OCI-M1 (cell line): ENCODE data around the gene FBXO30.

Experiments used
- DNase-seq: peaks from one replicate; lab custom pipeline; 2025; lab: John Stamatoyannopoulos, UW

FBXO30 gene

DNA sequence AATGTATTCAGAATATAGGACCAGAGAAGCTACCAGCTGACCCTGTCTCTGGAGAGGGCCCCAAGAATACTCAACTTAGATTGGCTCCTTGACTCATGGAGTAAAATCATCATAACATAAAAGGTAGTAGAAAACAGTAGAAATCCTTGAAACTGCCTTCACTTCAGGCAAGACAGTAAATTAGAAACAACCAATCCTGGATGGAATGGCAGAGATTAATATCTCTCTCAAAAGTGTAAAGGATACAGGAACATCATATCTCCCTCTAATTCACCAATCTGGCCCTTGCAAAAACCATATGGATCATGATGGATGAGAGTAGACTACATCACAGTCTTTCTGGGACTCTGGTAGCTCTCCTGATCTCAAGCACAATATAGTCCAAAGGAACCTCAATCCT is 58.9 kb downstream of the FBXO30 start:
- no peak for DNase-seq

GRCh38 chr6:145752638-145753037 is 62.0 kb downstream of the FBXO30 start:
- DNase-seq = no peak

- DNase-seq = peak; percentile 94
Observed at GRCh38 chr6:145749632-145750031, 65.0 kb downstream of the FBXO30 start.

GRCh38 chr6:145745861-145746260 is 68.7 kb downstream of the FBXO30 start:
- no peak for DNase-seq

- no peak for DNase-seq
Observed at GRCh38 chr6:145744619-145745018, 70.0 kb downstream of the FBXO30 start.
